TTC549 (cell line): ENCODE results near the gene ZNF141.
"Not testable (repeated sequence)": the region's sequence is repeated elsewhere in the genome, so short reads cannot be mapped to it uniquely, and the experiment has no call there.

Experiments used
- FAIRE-seq: peaks from 2 replicates; lab custom pipeline; 2012; peaks lifted over from hg19 to GRCh38; lab: Jason Lieb, UNC

ZNF141 gene

DNA sequence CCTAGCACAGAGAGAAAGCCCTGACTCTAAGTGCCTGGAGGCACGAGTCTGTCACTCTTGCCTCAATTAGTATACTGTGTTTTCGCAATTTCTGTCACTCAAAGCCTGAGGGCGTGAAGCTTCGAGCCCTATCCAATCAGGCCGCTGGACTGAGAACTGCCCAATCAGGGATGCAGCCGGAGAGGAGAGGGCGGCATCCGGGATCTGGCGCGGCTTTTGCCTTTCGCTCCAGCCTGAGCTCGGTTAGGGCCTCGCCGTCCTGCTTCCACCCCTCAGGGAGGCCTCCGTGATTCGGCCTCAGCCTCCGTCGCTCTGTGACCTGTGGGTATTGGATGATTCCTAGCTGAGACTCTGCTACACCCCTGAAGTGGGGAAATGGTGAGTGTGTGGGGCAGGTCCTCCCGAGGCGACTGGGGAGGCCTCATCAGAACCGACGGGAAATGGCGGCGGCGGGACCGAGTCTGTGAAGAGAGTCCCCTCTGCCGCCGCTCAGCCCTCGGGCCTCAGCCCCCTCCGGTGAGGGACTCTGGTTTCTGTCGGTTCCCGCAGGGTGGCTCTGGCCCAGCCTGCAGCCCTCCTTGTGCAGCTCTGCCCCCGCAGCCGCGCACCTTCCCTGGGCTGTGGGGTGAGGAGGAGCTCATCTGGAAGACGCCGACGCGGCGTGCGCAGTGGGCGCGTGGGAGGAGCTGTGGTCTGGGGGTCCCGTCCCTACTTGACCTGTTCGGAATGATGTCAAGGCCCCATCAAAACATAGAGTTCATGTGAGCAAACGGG, 48.5 kb downstream of the ZNF141 start:
- no peak for FAIRE-seq

DNA sequence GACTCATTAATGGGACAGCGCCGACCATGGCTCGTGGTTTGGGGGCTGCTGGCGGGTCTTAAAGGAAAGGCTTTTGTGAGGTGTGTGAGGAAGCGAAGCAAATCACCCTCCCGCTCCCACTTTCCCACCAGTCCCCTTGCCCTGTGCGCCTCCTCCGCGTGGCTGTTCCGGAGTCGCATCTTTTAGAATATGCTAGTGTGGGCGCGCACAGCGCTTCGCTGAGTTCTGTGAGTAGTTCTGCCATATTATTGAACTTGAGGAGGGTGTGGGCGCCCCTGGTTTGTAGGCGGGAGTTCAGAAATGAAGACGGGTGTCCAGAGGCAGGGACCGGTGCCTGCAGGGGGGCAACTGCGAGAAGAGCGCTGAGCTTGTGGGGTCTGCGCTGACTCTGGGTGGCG, 49.1 kb downstream of the ZNF141 start:
- no peak for FAIRE-seq

DNA sequence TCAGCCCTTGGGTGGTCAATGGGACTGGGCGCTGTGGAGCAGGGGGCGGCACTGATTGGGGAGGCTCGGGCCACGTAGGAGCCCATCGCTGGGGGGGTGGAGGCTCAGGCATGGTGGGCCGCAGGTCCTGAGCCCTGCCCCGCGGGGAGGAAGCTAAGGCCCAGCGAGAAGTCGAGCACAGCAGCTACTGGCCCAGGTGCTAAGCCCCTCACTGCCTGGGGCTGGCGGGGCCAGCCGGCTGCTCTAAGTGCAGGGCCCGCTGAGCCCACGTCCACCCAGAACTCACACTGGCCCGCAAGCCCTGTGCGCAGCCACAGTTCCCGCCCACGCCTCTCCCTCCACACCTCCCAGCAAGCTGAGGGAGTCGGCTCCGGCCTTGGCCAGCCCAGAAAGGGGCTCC, 66.4 kb downstream of the ZNF141 start:
- no peak for FAIRE-seq

DNA sequence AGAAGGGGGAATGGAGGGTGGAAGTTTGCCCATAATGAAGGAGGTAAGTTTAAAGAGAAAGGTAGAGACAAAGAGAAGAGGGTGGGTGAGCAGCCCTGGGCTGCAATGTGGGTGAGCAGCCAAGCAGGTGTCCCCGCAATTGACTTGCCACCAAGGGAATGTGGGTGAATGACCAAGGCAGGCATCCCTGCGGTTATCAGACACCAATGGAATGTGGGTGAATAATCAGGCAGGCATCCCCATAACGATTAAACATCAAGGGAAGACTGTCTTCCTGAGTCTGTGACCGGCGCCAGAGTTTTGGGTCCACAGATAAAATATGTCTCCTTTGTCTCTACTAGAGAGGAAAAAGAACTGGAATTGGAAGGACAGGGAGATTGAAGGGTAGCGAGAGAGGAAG, 70.7 kb downstream of the ZNF141 start:
- not testable (repeated sequence) for FAIRE-seq

DNA sequence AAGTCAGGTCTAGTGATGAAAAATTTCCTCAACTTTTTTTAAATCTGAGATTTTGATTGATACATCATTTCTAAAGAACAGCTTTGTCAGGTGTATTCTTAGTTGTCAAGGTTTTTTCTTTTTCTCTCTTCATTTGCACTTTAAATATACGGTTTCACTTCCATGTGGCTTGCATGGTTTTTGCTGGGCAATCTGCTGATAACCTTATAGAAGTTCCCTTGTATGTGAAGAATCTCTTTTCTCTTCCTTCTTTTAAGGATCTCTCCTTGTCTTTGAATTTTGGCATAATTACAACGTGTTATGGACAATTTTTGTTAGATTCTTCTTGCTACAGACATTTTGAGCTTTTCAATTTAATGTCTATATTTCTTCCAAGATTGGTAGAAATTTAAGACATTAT, 85.0 kb downstream of the ZNF141 start:
- no peak for FAIRE-seq
